Measurements from ENCODE around the gene SAMHD1. TPM values are rescaled to one million over a fixed set of nuclear protein-coding genes. Genes with fewer than 3 reads are reported as not detected.
A peak's percentile ranks its signal among the peaks of the same experiment; 100 is the strongest.

Gene SAMHD1
- total and polyA plus RNA-seq, 2 of the 13 experiments (the other 11 are each of a cell fraction or from before 2014, with no cell fraction given) = 16.9 to 43.5 TPM

DNA sequence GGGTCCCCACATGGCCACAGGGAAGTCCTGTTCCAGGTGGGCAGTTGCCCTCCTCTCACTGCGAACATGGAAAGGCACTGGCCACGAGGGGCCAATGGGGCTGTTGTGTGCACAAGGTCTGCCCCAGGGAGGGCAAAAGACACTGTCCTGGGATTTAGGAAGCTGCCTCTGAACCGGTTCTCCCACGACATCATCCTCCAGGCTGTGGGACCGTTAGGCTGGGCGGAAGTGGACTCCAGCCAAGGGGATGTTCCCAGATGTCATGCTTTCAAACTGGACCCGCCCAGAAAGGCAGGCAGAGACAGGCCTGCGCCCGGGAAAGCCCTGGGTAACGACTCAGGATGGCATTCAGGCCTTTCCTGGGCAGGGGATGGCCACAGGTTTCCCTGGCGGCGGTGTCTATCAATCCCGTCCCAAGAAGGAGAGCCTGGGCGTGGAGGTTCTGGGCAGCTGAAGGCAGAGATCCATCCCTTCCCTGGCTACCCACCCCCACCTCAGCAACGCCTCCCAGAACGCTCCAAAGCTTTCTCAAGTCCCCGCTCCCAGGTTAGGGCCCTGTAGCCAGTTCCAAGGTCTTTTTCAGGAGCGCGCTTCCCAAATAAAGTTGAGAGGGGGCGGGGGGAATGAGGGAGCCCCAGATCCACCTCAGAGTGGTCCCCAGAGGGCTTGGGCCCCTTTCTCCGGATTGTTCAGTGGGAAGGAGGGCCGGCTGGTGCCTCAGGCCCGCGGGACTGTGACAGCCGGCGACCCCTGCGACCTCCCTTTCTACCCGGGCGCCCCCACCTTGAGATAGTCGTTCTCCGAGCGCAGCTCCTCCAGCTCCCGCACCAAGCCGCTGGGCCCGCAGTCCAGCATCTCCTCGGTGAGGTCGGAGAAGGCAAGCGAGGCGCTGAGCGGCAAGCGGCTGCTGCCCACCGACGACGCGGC lies 89.4 kb downstream of the SAMHD1 start (continued):
- TF ChIP-seq, protein P1, sequence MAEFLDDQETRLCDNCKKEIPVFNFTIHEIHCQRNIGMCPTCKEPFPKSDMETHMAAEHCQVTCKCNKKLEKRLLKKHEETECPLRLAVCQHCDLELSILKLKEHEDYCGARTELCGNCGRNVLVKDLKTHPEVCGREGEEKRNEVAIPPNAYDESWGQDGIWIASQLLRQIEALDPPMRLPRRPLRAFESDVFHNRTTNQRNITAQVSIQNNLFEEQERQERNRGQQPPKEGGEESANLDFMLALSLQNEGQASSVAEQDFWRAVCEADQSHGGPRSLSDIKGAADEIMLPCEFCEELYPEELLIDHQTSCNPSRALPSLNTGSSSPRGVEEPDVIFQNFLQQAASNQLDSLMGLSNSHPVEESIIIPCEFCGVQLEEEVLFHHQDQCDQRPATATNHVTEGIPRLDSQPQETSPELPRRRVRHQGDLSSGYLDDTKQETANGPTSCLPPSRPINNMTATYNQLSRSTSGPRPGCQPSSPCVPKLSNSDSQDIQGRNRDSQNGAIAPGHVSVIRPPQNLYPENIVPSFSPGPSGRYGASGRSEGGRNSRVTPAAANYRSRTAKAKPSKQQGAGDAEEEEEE (CRISPR knock-in tag; IDR thresholded peaks at IDR 0.05; ENCODE audit: borderline replicate concordance) = no peak
- TF ChIP-seq NFE2L2 (IDR thresholded peaks at IDR 0.05; ENCODE audit: low read length) = no peak
- TF ChIP-seq KDM2A (CRISPR knock-in tag; IDR thresholded peaks at IDR 0.05; ENCODE audit: borderline replicate concordance, low read depth) = peak; percentile 62
- no peak for TF ChIP-seq TCF12 (IDR thresholded peaks at IDR 0.05)
- TF ChIP-seq TCF12 (CRISPR knock-in tag; IDR thresholded peaks at IDR 0.05) = no peak
- TF ChIP-seq ZFY (CRISPR knock-in tag; IDR thresholded peaks at IDR 0.05) = peak; percentile 93
- peak; percentile 70; the same call in 1 of the 2 replicates for TF ChIP-seq ISL2 (CRISPR knock-in tag; IDR thresholded peaks at IDR 0.05)
- peak; percentile 52; the same call in 1 of the 2 replicates for TF ChIP-seq GFI1 (CRISPR knock-in tag; IDR thresholded peaks at IDR 0.05; ENCODE audit: borderline replicate concordance)
- no peak for TF ChIP-seq IRF2 (CRISPR knock-in tag; IDR thresholded peaks at IDR 0.05)
- no peak for TF ChIP-seq NPAS2 (CRISPR knock-in tag; IDR thresholded peaks at IDR 0.05; ENCODE audit: borderline replicate concordance)
- TF ChIP-seq HOXA3 (CRISPR knock-in tag; IDR thresholded peaks at IDR 0.05) = peak; percentile 65
- TF ChIP-seq, protein P2, sequence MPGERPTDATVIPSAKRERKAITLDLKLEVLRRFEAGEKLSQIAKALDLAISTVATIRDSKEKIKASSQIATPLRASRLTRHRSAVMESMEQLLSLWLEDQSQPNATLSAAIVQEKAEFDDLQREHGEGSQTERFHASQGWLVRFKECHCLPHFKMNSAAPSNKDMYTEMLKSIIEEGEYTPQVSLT (CRISPR knock-in tag; IDR thresholded peaks at IDR 0.05; ENCODE audit: borderline replicate concordance, low read depth) = no peak
- TF ChIP-seq FOSL1 (CRISPR knock-in tag; IDR thresholded peaks at IDR 0.05; ENCODE audit: borderline replicate concordance) = peak; percentile 16; the same call in 1 of the 2 replicates
- no peak for TF ChIP-seq ZNF160 (CRISPR knock-in tag; IDR thresholded peaks at IDR 0.05)
- TF ChIP-seq PRMT3 (CRISPR knock-in tag; IDR thresholded peaks at IDR 0.05; ENCODE audit: borderline replicate concordance, low read depth) = no peak
- no peak for TF ChIP-seq TCF7L2 (IDR thresholded peaks at IDR 0.05; ENCODE audit: low read depth, low read length)
- TF ChIP-seq, protein P3, sequence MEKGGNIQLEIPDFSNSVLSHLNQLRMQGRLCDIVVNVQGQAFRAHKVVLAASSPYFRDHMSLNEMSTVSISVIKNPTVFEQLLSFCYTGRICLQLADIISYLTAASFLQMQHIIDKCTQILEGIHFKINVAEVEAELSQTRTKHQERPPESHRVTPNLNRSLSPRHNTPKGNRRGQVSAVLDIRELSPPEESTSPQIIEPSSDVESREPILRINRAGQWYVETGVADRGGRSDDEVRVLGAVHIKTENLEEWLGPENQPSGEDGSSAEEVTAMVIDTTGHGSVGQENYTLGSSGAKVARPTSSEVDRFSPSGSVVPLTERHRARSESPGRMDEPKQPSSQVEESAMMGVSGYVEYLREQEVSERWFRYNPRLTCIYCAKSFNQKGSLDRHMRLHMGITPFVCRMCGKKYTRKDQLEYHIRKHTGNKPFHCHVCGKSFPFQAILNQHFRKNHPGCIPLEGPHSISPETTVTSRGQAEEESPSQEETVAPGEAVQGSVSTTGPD (CRISPR knock-in tag; IDR thresholded peaks at IDR 0.05) = no peak
- TF ChIP-seq TBX2 (CRISPR knock-in tag; IDR thresholded peaks at IDR 0.05; ENCODE audit: borderline replicate concordance) = peak; percentile 64
- 0 out of 2 replicates have a peak, but pooled peaks have one; percentile 26 for TF ChIP-seq FOXK1 (CRISPR knock-in tag; IDR thresholded peaks at IDR 0.05; ENCODE audit: borderline replicate concordance, low read depth)
- no peak for TF ChIP-seq ZKSCAN8 (CRISPR knock-in tag; IDR thresholded peaks at IDR 0.05; ENCODE audit: borderline replicate concordance)
- TF ChIP-seq ZNF251 (CRISPR knock-in tag; IDR thresholded peaks at IDR 0.05) = no peak
